ENCODE results near the gene POLE.

DNA sequence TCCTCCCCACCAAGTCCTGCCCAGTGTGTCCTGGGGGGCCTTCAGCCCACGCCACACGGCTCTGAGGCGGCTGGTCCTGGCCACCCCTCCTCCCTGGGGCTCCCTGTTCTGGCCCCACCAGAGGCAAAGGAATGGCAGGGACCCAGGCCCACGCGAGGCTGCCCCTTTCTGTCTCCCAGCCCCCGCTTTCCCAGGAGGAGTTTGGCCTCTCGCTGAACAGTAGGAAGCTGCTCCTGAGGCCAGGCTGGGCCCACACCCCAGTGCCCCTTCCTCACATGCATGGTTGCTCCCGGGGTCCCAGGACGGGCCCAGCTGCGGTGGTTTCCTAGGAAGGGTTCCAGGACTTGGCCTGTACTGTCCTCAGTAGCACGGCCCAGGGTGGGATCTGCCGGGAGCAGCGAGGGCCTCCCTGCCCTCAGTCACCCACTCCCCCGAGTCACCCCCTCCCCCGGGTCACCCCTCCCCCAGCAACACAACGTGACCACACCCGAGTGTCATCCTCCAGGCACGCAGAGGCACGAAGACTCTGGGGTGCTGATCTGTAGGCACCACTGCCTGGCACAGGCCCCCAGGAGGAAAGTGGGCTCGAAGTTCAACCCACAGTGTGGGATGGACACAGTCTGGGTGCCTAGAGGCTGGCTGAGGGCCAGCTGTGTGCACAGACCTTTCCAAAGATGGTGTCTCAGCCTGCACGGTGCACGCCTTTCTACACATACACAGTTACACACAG lies 109.8 kb downstream of the POLE start:
- TF ChIP-seq, protein P1, sequence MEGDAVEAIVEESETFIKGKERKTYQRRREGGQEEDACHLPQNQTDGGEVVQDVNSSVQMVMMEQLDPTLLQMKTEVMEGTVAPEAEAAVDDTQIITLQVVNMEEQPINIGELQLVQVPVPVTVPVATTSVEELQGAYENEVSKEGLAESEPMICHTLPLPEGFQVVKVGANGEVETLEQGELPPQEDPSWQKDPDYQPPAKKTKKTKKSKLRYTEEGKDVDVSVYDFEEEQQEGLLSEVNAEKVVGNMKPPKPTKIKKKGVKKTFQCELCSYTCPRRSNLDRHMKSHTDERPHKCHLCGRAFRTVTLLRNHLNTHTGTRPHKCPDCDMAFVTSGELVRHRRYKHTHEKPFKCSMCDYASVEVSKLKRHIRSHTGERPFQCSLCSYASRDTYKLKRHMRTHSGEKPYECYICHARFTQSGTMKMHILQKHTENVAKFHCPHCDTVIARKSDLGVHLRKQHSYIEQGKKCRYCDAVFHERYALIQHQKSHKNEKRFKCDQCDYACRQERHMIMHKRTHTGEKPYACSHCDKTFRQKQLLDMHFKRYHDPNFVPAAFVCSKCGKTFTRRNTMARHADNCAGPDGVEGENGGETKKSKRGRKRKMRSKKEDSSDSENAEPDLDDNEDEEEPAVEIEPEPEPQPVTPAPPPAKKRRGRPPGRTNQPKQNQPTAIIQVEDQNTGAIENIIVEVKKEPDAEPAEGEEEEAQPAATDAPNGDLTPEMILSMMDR (IDR thresholded peaks at IDR 0.05; ENCODE audit: poor library complexity), result no peak
- TF ChIP-seq EZH2 (IDR thresholded peaks at IDR 0.05; ENCODE audit: borderline replicate concordance) (no peak), EZH2phosphoT487 (IDR thresholded peaks at IDR 0.05; ENCODE audit: low read depth, severe bottlenecking, unreplicated experiment) (no peak)

Measured in hepatocyte (in vitro differentiated cells).